ACHN (cell line): Measurements from ENCODE around the gene EDC4.

Source experiments
- DNase-seq: peaks from one replicate; pipeline ENCODE4 v3.0.0-alpha.2; 2015
- in situ Hi-C: cut with HindIII; loops from 2 replicates; pipeline ENCODE4 v1.10.0; 2017; ENCODE audit warnings: low sequenced_read_pairs, low pct_ligation_motif_present, low pct_unique_long_range_greater_than_20kb

The EDC4 gene

GRCh38 chr16:67922740-67923139 lies 49.9 kb downstream of the EDC4 start:
- no peak for DNase-seq

GRCh38 chr16:67923414-67924116 lies 50.7 kb downstream of the EDC4 start:
- in situ Hi-C loops, result no loop called here
- no peak for DNase-seq

More at GRCh38 chr16:67922740-67923139, 49.9 kb downstream of the EDC4 start:
- in situ Hi-C loops, result no loop called here

- DNase-seq, result no peak
- in situ Hi-C loops, result no loop called here
These were observed 51.5 kb downstream of the EDC4 start for GRCh38 chr16:67924140-67924906.

GRCh38 chr16:67926181-67926750 lies 53.4 kb downstream of the EDC4 start:
- DNase-seq, result no peak
- in situ Hi-C loops, result no loop called here

GRCh38 chr16:67927131-67927941 lies 54.5 kb downstream of the EDC4 start:
- no peak for DNase-seq

GRCh38 chr16:67928147-67928546 lies 55.3 kb downstream of the EDC4 start:
- in situ Hi-C loops, result no loop called here
- DNase-seq, result no peak

More at GRCh38 chr16:67927131-67927941, 54.5 kb downstream of the EDC4 start:
- in situ Hi-C loops, result no loop called here

GRCh38 chr16:67928561-67929364 lies 55.9 kb downstream of the EDC4 start:
- DNase-seq, result peak; percentile 80
- in situ Hi-C loops, result no loop called here

- no peak for DNase-seq
- in situ Hi-C loops, result no loop called here
These were observed 57.3 kb downstream of the EDC4 start for GRCh38 chr16:67930191-67930590.

GRCh38 chr16:67930678-67931211 lies 57.9 kb downstream of the EDC4 start:
- no peak for DNase-seq
- in situ Hi-C loops, result no loop called here
